ENCODE data around the gene GOSR1.
"Not testable (repeated sequence)": the region's sequence is repeated elsewhere in the genome, so short reads cannot be mapped to it uniquely, and the experiment has no call there.

DNA sequence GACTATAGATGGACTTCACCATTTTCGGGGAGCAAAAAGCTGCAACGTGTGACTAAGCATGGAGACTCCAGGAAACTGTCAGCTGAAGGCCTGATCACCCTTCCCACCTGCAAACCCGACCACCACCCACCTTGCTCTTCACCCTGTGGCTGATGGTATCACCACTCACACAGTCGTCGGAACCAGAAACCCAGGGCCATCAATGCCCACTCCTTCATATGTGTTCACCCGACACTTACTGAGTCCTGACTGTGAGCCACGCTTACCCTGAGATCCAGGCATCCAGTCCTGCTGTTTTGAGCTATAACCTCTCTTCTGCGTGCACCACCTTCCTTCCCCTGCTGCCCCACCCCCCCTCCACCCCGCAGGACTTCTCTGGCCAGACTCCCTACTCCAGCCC, 97.1 kb downstream of the GOSR1 start:
- TF ChIP-seq, protein P1, sequence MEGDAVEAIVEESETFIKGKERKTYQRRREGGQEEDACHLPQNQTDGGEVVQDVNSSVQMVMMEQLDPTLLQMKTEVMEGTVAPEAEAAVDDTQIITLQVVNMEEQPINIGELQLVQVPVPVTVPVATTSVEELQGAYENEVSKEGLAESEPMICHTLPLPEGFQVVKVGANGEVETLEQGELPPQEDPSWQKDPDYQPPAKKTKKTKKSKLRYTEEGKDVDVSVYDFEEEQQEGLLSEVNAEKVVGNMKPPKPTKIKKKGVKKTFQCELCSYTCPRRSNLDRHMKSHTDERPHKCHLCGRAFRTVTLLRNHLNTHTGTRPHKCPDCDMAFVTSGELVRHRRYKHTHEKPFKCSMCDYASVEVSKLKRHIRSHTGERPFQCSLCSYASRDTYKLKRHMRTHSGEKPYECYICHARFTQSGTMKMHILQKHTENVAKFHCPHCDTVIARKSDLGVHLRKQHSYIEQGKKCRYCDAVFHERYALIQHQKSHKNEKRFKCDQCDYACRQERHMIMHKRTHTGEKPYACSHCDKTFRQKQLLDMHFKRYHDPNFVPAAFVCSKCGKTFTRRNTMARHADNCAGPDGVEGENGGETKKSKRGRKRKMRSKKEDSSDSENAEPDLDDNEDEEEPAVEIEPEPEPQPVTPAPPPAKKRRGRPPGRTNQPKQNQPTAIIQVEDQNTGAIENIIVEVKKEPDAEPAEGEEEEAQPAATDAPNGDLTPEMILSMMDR (IDR thresholded peaks at IDR 0.05) = not testable (repeated sequence)
- TF ChIP-seq POLR2A (IDR thresholded peaks at IDR 0.05) = not testable (repeated sequence)
